PFSK-1 (cell line): Measurements from ENCODE around the gene SAMSN1.

Source experiments
- POLR2AphosphoS5 ChIP-seq: IDR thresholded peaks from 2 replicates; pipeline ENCODE4 v1.6.1; 2012; ENCODE audit warnings: low read depth, mild to moderate bottlenecking, control low read depth, low read length, moderate library complexity
- REST ChIP-seq, 2 experiments: IDR thresholded peaks; 2 replicates each; pipeline versions ENCODE4 v1.6.1 to v1.8.0; 2011 to 2012; ENCODE audit warnings: low read depth in 2 of 2, low read length in 2 of 2, control low read depth in 1 of 2, inconsistent platforms in 1 of 2, mild to moderate bottlenecking in 1 of 2, moderate library complexity in 1 of 2; ENCODE audit not compliant: insufficient read depth in 1 of 2
- SIN3A ChIP-seq: IDR thresholded peaks from 2 replicates; pipeline ENCODE4 v1.6.1; 2012; ENCODE audit warnings: mild to moderate bottlenecking, low read length, moderate library complexity, borderline replicate concordance; ENCODE audit not compliant: insufficient read depth
- TAF1 ChIP-seq: IDR thresholded peaks from 2 replicates; pipeline ENCODE4 v1.6.1; 2012; ENCODE audit warnings: low read length, control low read depth, borderline replicate concordance; ENCODE audit not compliant: insufficient read depth

GRCh38 chr21:14553422-14553821 lies 7.3 kb upstream of the SAMSN1 start:
- TF ChIP-seq POLR2AphosphoS5 (no peak), REST (IDR thresholded peaks at IDR 0.05; ENCODE audit: insufficient read depth in 1 of 2, low read depth in 2 of 2, low read length in 2 of 2) (no peak), TAF1 (no peak), SIN3A (no peak)
